ENCODE measurements around the gene GPRC5D. TPM values are rescaled to one million over a fixed set of nuclear protein-coding genes. Genes with fewer than 3 reads are reported as not detected.

GPRC5D gene
- total RNA-seq = not detected
- polyA plus RNA-seq = not detected
- long read RNA-seq, donor 1 = 0 reads
- long read RNA-seq, donor 2 = 0 reads

- DNase-seq = no peak
- Histone ChIP-seq H3K36me3 (ENCODE audit: insufficient read depth in 1 of 2, low read depth in 1 of 2) (no peaks in the 10 kb centered on the region), H3K27me3 (ENCODE audit: insufficient read depth in 3 of 3, low read length in 2 of 3) (no peaks in the 10 kb centered on the region), H3K27ac (no peak within 1 kb of the TSS), H3K4me3 (no peak within 1 kb of the TSS), H3K9me3 (no peaks in the 10 kb centered on the region), H3K4me1 (no peaks in the 10 kb centered on the region)
- 88 to 97% (median 93%) methylated on average over 6 of the region's 6 CpGs for WGBS, 3 donors
- intact Hi-C loops (cut with DNase I) = no loop called here
- no peak for ATAC-seq
- TF ChIP-seq CTCF (IDR thresholded peaks at IDR 0.05) = no peak
Measured at GRCh38 chr12:12952036-12952435, at the start of gene GPRC5D. TSS of gene GPRC5D (minus strand) at chr12:12952170. CDS start at chr12:12950384, 1,786 bp downstream.

- H3K27ac ChIP-seq = peak overlapping the region; percentile 86
- H3K27me3 ChIP-seq (ENCODE audit: insufficient read depth in 3 of 3, low read length in 2 of 3) = no peaks in the 10 kb centered on the region
- DNase-seq = no peak
- H3K4me3 ChIP-seq = peak overlapping the region; percentile 92
- no peak for TF ChIP-seq CTCF (IDR thresholded peaks at IDR 0.05)
- no peak for ATAC-seq
- intact Hi-C loops (cut with DNase I) = loop anchor here (5.0 kb wide), 3 partner anchors 41 to 206 kb away; partner anchors contain the start of gene FAM234B (in 2 of the 2)
- peaks cover 15% of the 10 kb centered on the region for H3K4me1 ChIP-seq
- WGBS, 3 donors = 40 to 44% (median 43%) methylated on average over 16 of the region's 16 CpGs
- H3K9me3 ChIP-seq = no peaks in the 10 kb centered on the region
- H3K36me3 ChIP-seq (ENCODE audit: insufficient read depth in 1 of 2, low read depth in 1 of 2) = no peaks in the 10 kb centered on the region
Measured at GRCh38 chr12:13001775-13002040, 49.7 kb upstream of the GPRC5D start.

GRCh38 chr12:13000925-13001774 lies 49.2 kb upstream of the GPRC5D start:
- intact Hi-C loops (cut with DNase I) = loop anchor here (5.0 kb wide), 3 partner anchors 41 to 206 kb away; partner anchors contain the start of gene FAM234B (in 2 of the 2)
- H3K4me1 ChIP-seq = peaks cover 15% of the 10 kb centered on the region
- H3K27ac ChIP-seq = peak overlapping the region; percentile 86
- H3K27me3 ChIP-seq (ENCODE audit: insufficient read depth in 3 of 3, low read length in 2 of 3) = no peaks in the 10 kb centered on the region
- peak; percentile 35 to 46 (median 39) for ATAC-seq
- peak; percentile 58 to 75 for DNase-seq
- H3K4me3 ChIP-seq = peak overlapping the region; percentile 92
- no peaks in the 10 kb centered on the region for H3K9me3 ChIP-seq
- WGBS, 3 donors = 0 to 1% (median 0%) methylated on average over 65 to 82 of the region's 82 CpGs
- TF ChIP-seq CTCF (IDR thresholded peaks at IDR 0.05) = peak; percentile 39
- H3K36me3 ChIP-seq (ENCODE audit: insufficient read depth in 1 of 2, low read depth in 1 of 2) = no peaks in the 10 kb centered on the region

GRCh38 chr12:13000616-13000924 lies 48.6 kb upstream of the GPRC5D start:
- ATAC-seq = peak; percentile 32 to 65 (median 41)
- DNase-seq = no peak
- no peaks in the 10 kb centered on the region for H3K36me3 ChIP-seq (ENCODE audit: insufficient read depth in 1 of 2, low read depth in 1 of 2)
- H3K4me3 ChIP-seq = peak overlapping the region; percentile 92
- H3K27me3 ChIP-seq (ENCODE audit: insufficient read depth in 3 of 3, low read length in 2 of 3) = no peaks in the 10 kb centered on the region
- WGBS, 3 donors = 0 to 1% (median 0%) methylated on average over 12 to 16 of the region's 16 CpGs
- peak overlapping the region; percentile 86 for H3K27ac ChIP-seq
- no peaks in the 10 kb centered on the region for H3K9me3 ChIP-seq
- peaks cover 15% of the 10 kb centered on the region for H3K4me1 ChIP-seq
- TF ChIP-seq CTCF (IDR thresholded peaks at IDR 0.05) = no peak
- intact Hi-C loops (cut with DNase I) = loop anchor here (5.0 kb wide), 3 partner anchors 42 to 207 kb away; partner anchors contain the start of gene FAM234B (in 2 of the 2)

All from psoas muscle (tissue), 8 donors.